GM19463 (cell line): Measurements from ENCODE around the gene NAGPA.

Experiments
- ATAC-seq: cut with Tn5 transposase; IDR thresholded peaks from one replicate; pipeline ENCODE4 v1.9.1; 2021; ENCODE audit warnings: mild to moderate bottlenecking, moderate library complexity; ENCODE audit not compliant: unreplicated experiment

NAGPA gene

GRCh38 chr16:5006348-5007193 is 27.2 kb downstream of the NAGPA start:
- ATAC-seq: no peak

- ATAC-seq: no peak
Observed at GRCh38 chr16:5005916-5006315, 27.8 kb downstream of the NAGPA start.

- ATAC-seq: no peak
Observed at GRCh38 chr16:5004311-5004710, 29.4 kb downstream of the NAGPA start.

- no peak for ATAC-seq
Observed at GRCh38 chr16:5003828-5004227, 29.9 kb downstream of the NAGPA start.

GRCh38 chr16:5003211-5003610 is 30.5 kb downstream of the NAGPA start:
- ATAC-seq: no peak

- no peak for ATAC-seq
Observed at GRCh38 chr16:5002699-5003143, 31.0 kb downstream of the NAGPA start.

- ATAC-seq: no peak
Observed at GRCh38 chr16:5001986-5002385, 31.7 kb downstream of the NAGPA start.

GRCh38 chr16:5001571-5001970 is 32.2 kb downstream of the NAGPA start:
- no peak for ATAC-seq

- ATAC-seq: no peak
Observed at GRCh38 chr16:5000573-5001001, 33.1 kb downstream of the NAGPA start.

- no peak for ATAC-seq
Observed at GRCh38 chr16:4994719-4995434, 38.9 kb downstream of the NAGPA start.

GRCh38 chr16:4991754-4992153 is 42.0 kb downstream of the NAGPA start:
- ATAC-seq: no peak

- no peak for ATAC-seq
Observed at GRCh38 chr16:4990415-4990814, 43.3 kb downstream of the NAGPA start.

- ATAC-seq: no peak
Observed at GRCh38 chr16:4989391-4990006, 44.2 kb downstream of the NAGPA start.

- no peak for ATAC-seq
Observed at GRCh38 chr16:4988647-4989046, 45.1 kb downstream of the NAGPA start.

- ATAC-seq: no peak
Observed at GRCh38 chr16:4987580-4988374, 46.0 kb downstream of the NAGPA start.

- no peak for ATAC-seq
Observed at GRCh38 chr16:4987250-4987579, 46.5 kb downstream of the NAGPA start.

GRCh38 chr16:4984174-4984990 is 49.4 kb downstream of the NAGPA start:
- no peak for ATAC-seq

GRCh38 chr16:4982056-4982867 is 51.5 kb downstream of the NAGPA start:
- no peak for ATAC-seq

- no peak for ATAC-seq
Observed at GRCh38 chr16:4981473-4981872, 52.3 kb downstream of the NAGPA start.
